ENCODE data around the gene COASY.
A peak's percentile ranks its signal among the peaks of the same experiment; 100 is the strongest.

COASY gene

GRCh38 chr17:42561897-42562387 is at the start of gene COASY:
Gene COASY, plus strand, starts transcription at chr17:42562148. Its CDS starts 475 bp downstream, at chr17:42562623.
- peak; percentile 94 for DNase-seq

DNA sequence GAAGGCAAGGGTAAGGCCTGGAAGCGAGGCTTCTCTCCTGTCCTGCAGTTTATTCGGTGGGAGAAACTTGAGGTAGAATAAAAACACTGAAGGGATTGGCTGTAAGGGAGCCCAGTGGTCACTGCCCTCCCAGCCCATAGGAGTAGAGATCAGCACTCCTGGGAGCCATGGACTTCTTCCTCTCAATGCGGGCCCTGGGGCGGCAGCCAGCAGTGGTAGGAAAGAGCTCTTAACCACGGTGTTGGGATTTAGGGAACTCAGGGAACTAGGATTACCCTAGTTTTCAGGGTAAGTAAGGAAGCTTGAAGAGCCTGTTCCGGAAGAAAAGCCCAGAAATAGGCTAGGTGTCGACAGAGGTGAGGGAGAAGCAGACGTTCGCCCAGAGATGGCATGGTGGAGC is 49.7 kb upstream of the COASY start:
- DNase-seq, result no peak

DNA sequence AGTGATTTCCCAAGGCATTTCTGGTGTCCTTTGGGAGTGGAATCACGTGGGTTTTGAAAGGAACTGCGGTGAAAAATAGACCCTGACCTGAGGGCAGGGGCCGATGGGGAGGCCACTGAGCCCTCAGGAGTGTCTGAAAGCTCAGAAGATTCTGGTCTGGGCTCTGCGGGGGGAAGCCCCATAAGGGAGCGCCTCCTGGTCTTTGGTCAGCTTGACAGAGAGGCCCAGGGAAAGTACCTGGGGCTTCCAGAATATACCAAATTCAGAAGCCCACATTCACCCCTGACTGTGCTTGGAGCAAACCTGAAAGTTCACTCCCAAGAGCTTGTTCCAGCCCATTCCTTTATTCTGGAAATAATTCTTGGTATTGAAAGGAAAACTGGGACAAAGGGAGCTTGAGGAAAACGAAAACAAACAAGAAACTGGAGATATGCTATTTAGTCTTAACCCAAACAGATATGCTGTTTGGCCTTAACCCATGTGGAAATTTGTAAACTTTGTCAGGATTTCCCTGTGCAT is 49.2 kb upstream of the COASY start:
- DNase-seq, result no peak

DNA sequence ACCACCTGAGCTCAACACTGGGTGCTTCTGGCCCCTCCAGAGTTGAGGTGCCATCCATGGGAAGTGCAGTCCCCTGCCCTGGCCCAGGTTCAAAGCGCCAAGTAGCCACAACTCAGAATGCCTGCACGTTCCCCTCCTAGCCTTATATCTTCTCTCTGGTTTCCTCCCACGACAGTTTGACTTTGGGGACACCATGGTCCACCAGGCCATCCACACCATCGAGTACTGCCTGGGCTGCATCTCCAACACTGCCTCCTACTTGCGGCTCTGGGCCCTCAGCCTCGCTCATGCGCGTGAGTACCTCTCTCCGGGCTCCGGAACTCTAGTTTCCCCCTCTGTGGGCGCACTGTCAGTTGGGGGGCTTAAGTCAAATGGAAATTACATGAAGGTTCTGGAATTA is 48.3 kb upstream of the COASY start:
- no peak for DNase-seq

- DNase-seq, result no peak
These were observed 47.7 kb upstream of the COASY start for GRCh38 chr17:42514279-42514678.

- DNase-seq, result no peak
These were observed 47.1 kb upstream of the COASY start for GRCh38 chr17:42514867-42515266.

DNA sequence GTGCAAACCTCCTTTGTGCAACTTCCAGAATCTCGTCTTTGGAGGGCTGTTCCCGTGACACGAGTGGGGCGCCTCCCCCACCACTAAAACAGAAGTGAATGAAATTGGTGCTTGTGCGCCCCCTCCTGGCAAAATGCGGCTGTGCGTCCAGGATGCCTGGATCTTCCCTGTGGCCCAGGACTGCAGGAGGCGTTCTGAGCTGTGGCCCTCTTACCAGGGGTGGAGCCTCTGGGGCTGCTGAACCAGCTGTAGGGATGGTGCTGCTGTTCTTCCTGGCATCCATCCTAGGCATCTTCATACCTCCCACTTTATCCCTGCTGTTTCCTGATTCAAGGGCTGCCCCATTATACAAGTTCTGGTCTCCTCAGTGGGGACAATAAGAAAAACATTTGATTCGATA is 44.4 kb upstream of the COASY start:
- peak; percentile 89 for DNase-seq

DNA sequence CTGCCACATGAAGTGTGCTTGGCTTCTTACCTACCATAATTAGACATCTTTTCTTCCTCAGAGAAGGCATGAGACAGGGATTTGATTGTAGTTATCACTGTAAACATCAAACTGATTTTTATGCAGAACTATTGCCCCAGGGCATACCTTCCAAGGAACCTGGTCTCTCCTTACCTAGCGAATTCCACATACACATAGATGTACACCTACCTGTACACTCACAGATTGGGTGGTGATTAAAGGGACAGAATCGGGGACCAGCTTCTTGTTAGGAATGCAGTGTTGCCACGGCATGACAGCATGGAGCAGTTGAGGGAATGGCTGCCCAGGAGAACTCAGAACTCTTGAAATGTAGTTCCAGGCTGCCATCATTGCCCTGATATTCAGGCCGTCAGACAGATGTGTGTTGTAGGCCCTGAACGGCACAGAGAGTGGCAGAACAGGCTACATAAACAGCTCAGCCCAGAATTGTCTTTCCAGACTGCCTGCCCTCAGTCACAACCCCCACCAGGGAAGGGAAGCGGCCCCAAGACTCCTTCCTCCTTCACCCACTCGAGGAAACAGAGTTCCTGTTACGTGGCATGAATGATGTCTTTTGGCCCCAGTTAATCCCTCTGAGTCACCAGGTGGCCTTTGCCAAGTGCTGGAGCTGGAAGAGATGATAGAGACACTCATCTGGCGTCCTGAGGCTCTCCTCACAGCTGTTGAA is 43.7 kb upstream of the COASY start:
- peak; percentile 69 for DNase-seq

DNA sequence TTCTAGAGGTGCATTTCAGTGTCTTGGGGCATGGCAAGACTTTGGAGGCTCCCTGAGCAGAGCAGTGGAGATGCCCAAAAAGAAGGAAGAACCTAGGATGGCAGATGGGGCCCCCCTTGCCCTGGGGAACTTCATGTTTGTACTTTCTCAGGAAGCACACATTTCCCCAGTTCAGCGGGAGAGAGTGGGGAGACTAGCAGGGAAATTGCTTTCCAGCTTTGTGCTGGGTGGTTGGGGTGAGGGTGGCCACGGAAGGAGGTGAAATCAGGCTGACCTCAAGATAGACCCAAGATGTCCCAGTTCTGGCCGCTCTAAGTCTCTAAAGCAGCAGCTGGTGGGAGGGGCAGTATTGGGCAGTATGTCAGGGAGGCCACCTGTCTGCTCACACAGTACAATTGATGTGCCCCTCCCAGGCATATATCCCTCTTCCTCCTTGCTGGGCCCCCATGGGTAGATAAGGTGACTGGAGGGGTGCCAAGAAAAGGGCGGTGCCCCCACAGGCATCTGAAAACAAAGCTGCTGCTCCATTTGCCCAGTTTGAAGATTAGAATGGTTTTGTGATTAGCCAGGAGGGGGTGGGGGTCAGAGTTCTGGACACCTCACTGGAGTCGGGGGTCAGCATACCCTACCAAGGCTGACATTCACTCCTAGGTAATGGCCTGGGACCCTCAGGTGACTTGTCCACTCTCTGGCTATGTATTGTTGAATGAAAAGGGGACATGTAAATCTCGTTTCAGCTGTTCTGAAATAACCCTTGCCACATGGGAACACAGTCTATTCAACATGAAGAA is 43.0 kb upstream of the COASY start:
- no peak for DNase-seq

GRCh38 chr17:42519546-42520491 is 42.1 kb upstream of the COASY start:
- peak; percentile 99 for DNase-seq

DNA sequence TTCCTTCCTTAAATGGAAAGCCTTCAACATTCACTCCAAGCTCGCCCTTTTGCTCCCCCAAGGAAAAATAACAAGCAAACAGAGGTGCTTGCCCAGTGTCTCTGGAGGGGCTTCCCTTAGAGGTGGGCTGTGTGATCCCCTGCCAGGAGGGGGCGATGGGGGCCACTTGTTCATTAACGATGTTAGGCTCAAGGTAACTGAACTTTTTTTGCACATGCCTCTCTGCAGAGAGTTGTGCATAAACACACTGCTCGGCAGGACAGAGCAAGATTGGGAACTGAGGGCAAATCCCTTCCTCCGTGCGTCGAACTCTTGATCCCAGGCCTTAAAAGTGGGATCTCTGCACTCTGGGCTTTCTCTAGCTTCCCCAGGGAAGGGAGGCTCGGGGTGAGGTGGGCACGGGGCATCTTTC is 41.4 kb upstream of the COASY start:
- no peak for DNase-seq

- peak; percentile 23 for DNase-seq
These were observed 40.9 kb upstream of the COASY start for GRCh38 chr17:42521036-42521435.

GRCh38 chr17:42521666-42522262 is 40.2 kb upstream of the COASY start:
- DNase-seq, result no peak

- DNase-seq, result no peak
These were observed 39.6 kb upstream of the COASY start for GRCh38 chr17:42522263-42522790.

GRCh38 chr17:42522798-42523278 is 39.1 kb upstream of the COASY start:
- DNase-seq, result no peak

DNA sequence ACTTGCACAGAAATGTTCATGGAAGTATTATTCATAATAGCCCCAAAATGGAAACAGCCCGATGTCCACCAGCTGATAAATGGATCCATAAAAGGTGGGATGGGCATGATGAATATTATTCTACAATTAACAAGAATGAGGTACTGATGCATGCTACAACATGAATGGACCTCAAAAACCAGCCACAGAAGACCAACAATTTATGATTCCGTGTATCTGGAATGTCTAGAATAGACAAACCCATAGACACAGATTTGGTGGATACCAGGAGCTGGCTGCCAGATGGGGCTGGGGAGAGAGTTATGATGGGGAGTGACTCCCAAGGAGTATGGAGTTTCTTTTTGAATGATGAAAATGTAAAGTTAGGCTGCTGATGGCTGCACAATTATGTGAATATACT is 36.7 kb upstream of the COASY start:
- DNase-seq, result peak; percentile 38

DNA sequence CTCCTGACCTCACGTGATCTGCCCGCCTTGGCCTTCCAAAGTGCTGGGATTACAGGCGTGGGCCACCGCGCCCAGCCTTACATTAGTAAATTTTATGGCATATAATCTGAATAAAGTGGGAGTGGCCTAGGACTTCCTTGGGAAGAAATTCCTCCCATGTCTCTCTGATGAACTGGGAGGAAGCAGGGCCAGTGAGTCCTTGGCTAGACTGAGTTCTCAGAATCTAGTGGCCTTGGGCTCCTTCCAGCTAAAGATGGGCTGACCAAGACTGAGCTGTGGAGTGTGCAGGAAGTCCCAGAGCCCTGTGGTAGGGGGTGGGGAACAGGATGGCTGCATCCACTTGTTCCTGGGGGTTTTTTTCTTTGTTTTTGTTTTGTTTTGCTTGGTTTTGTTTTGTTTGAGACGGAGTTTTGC is 35.9 kb upstream of the COASY start:
- no peak for DNase-seq

- no peak for DNase-seq
These were observed 34.0 kb upstream of the COASY start for GRCh38 chr17:42527932-42528331.

DNA sequence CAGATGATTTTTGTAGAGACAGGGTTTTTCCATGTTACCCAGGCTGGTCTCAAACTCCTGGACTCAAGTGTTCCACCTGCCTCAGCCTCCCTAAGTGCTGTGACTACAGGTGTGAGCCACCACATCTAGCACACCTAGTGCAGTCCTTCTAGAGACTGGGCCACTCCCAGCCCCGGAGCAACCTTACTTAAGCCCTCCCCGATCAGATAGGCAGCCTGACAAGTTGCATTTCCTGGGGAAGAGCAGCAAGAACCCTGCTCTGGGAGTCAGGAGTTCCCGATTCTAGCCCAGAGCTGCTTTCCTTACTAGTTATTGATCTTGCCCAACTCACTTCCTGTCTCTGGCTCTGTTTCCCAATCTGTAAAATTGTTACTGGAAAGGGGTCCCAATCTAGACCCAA is 32.9 kb upstream of the COASY start:
- DNase-seq, result no peak

DNA sequence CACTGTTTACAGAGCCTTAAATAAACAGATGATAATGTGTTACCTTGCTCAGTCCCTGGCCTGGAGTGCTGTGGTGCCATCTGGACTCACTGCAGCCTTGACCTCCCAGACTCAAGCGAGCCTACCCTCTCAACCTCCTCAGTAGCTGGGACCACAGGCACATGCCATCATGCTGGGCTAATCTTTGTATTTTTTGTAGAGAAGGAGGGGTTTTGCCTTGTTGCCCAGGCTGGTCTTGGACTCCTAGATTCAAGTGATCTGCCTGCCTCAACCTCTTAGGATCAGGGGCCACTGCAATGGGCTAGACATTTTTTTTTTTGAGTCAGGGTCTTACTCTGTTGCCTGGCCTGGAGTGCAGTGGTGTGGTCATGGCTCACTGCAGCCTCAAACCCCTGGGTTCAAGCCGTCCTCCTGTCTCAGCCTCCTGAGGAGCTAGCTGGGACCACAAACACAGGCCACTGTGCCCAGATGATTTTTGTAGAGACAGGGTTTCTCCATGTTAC is 30.9 kb upstream of the COASY start:
- no peak for DNase-seq

GRCh38 chr17:42531455-42532354 is 30.2 kb upstream of the COASY start:
- DNase-seq, result peak; percentile 47

All from kidney glomerular epithelial cell (primary cell).